Neural cell (in vitro differentiated cells): ENCODE data around the gene ARMC2. TPM values are rescaled to one million over a fixed set of nuclear protein-coding genes. Genes with fewer than 3 reads are reported as not detected.

ENCODE experiments used
- H2AFZ ChIP-seq: fragments of 200-600, 300-800 bp; sonication (generic), shearing (Covaris generic); 2 replicates; pipeline ENCODE4 v1.6.0; 2014; ENCODE audit warnings: low read depth, mild to moderate bottlenecking, antibody characterized with exemption, low read length, moderate library complexity
- H3F3A ChIP-seq: fragments of 200-600 bp; shearing (Covaris generic); 2 replicates; pipeline ENCODE4 v1.6.1; 2016; ENCODE audit warnings: mild to moderate bottlenecking, moderate library complexity, mixed read lengths, antibody characterized with exemption, low read length; ENCODE audit not compliant: insufficient read depth, poor library complexity, severe bottlenecking
- H3K27ac ChIP-seq: fragments of 200-600, 300-800 bp; sonication (generic), shearing (Covaris generic); 2 replicates; pipeline ENCODE4 v1.5.1; 2014; ENCODE audit warnings: mild to moderate bottlenecking, low read length, moderate library complexity
- H3K27me3 ChIP-seq: fragments of 300-800, 200-600 bp; sonication (generic), shearing (Covaris generic); 2 replicates; pipeline ENCODE4 v1.6.0; 2014; ENCODE audit warnings: mild to moderate bottlenecking, low read depth, low read length, moderate library complexity; ENCODE audit not compliant: insufficient read depth
- H3K36me3 ChIP-seq: fragments of 300-800, 200-600 bp; sonication (generic), shearing (Covaris generic); 2 replicates; pipeline ENCODE4 v1.5.1; 2014; ENCODE audit warnings: mild to moderate bottlenecking, antibody characterized with exemption, low read length, moderate library complexity; ENCODE audit not compliant: insufficient read depth
- H3K4me2 ChIP-seq: fragments of 300-800, 200-600 bp; sonication (generic), shearing (Covaris generic); 2 replicates; pipeline ENCODE4 v1.6.0; 2014; ENCODE audit warnings: mild to moderate bottlenecking, low read length
- H3K4me3 ChIP-seq: fragments of 300-800, 200-600 bp; sonication (generic), shearing (Covaris generic); 2 replicates; pipeline ENCODE4 v1.5.1; 2014; ENCODE audit warnings: mild to moderate bottlenecking, low read length, moderate library complexity
- H3K79me2 ChIP-seq: fragments of 200-600 bp; shearing (Covaris generic); replicated peaks from 2 replicates; pipeline ENCODE4 v1.6.0; 2014; ENCODE audit warnings: mild to moderate bottlenecking, low read length, moderate library complexity; ENCODE audit not compliant: insufficient read depth
- H3K9ac ChIP-seq: fragments of 300-800, 200-600 bp; sonication (generic), shearing (Covaris generic); 2 replicates; pipeline ENCODE4 v1.6.1; 2016; ENCODE audit warnings: mild to moderate bottlenecking, low read length, mixed read lengths
- H3K9me2 ChIP-seq: fragments of 200-600 bp; shearing (Covaris generic); 2 replicates; pipeline ENCODE4 v1.6.1; 2016; ENCODE audit warnings: mild to moderate bottlenecking, low read length, mixed read lengths; ENCODE audit not compliant: insufficient read depth
- H3K9me3 ChIP-seq: fragments of 200-600, 300-800 bp; sonication (generic), shearing (Covaris generic); 2 replicates; pipeline ENCODE4 v1.6.1; 2016; ENCODE audit warnings: mild to moderate bottlenecking, mixed run types, low read length, moderate library complexity, mixed read lengths
- H4K20me1 ChIP-seq: fragments of 200-600 bp; shearing (Covaris generic); 2 replicates; pipeline ENCODE4 v1.6.1; 2016; ENCODE audit warnings: mild to moderate bottlenecking, mixed run types; ENCODE audit not compliant: insufficient read depth
- EP300 ChIP-seq: fragments of 450-650 bp; conservative IDR thresholded peaks from 2 replicates; pipeline ENCODE4 v1.6.1; 2014; ENCODE audit warnings: antibody characterized with exemption, mild to moderate bottlenecking, moderate library complexity; ENCODE audit not compliant: poor library complexity, severe bottlenecking
- EZH2 ChIP-seq: fragments of 200-600, 300-800 bp; shearing (Covaris generic), sonication (generic); IDR thresholded peaks from 2 replicates; pipeline ENCODE4 v1.6.1; 2014; ENCODE audit warnings: antibody characterized with exemption, low read length, borderline replicate concordance, mild to moderate bottlenecking; ENCODE audit not compliant: insufficient read depth, poor library complexity, severe bottlenecking
- MXI1 ChIP-seq: fragments of 450-650 bp; conservative IDR thresholded peaks from 2 replicates; pipeline ENCODE4 v1.6.1; 2014; ENCODE audit warnings: antibody characterized with exemption, mild to moderate bottlenecking; ENCODE audit not compliant: poor library complexity, severe bottlenecking
- POLR2AphosphoS5 ChIP-seq: IDR thresholded peaks from 2 replicates; pipeline ENCODE4 v1.6.1; 2012
- RAD21 ChIP-seq: fragments of 450-650 bp; conservative IDR thresholded peaks from 2 replicates; pipeline ENCODE4 v1.6.1; 2014; ENCODE audit warnings: antibody characterized with exemption, mild to moderate bottlenecking, moderate library complexity
- REST ChIP-seq: IDR thresholded peaks from 2 replicates; pipeline ENCODE4 v1.6.1; 2012; ENCODE audit warnings: borderline replicate concordance
- SMC3 ChIP-seq: fragments of 450-650 bp; conservative IDR thresholded peaks from 2 replicates; pipeline ENCODE4 v1.6.1; 2014; ENCODE audit warnings: antibody characterized with exemption, mild to moderate bottlenecking, moderate library complexity; ENCODE audit not compliant: poor library complexity
- TAF1 ChIP-seq: IDR thresholded peaks from 2 replicates; pipeline ENCODE4 v1.6.1; 2012; ENCODE audit warnings: low read depth
- polyA plus RNA-seq: library from polyadenylated mRNA; depleted of rRNA; stranded (reverse); fragments of >200 nt; gene quantifications from 2 replicates; pipeline ENCODE4 v1.2.3, GENCODE V29; 2014
- TF ChIP-seq, protein P1 (sequence below): fragments of 450-650 bp; IDR thresholded peaks from 2 replicates; pipeline ENCODE4 v1.5.1; 2014; ENCODE audit warnings: antibody characterized with exemption, mild to moderate bottlenecking, moderate library complexity; ENCODE audit not compliant: poor library complexity, severe bottlenecking

ARMC2 gene
- polyA plus RNA-seq, 1 donor from 2014 or later = 18.6 TPM

DNA sequence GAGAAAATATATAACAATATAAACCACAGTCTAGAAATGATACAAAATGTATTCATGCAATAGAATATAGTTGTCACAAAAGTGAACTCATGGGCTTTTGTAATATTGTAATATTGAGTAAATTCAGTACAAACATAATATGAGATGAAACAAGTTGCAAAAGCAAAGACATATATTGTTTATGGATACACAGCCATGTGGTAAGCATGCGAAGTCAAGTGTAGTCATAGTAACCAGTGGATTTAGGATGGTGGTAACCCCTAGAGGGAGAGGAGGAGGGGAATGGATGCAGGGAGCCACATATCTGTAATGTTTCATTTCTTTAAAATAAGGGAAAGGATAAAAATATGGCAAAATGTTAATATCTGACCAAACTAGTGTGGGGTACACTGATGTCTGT, 47.3 kb downstream of the ARMC2 start:
- Histone ChIP-seq H2AFZ (no peak overlapping the region), H3K9ac (no peak overlapping the region), H3K27ac (no peak overlapping the region)

DNA sequence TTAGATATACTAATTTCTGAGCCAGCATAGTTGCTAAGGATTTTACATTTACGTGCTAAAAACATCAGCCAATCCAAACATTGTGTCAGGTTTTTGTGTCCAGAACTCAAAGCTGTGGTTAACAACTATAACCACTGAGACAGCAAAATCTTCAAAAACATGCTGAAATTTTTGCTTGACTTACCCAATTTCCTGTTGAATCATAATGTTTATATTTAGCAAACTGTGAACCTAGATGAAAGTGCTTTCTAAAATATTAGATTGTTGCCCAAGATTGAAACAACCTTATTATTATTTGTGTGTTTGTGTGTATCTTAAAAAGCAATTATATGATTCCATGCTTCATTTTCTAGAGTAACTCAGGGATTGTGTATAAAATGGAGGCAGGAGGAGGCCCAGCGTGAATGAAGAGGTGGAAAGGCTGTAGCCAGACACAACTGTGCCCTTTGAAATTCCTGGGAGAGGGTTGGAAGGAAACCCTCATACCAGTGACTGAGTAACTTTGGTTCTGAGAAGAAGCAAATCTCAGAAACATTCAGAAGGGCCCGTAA, 48.0 kb downstream of the ARMC2 start:
- TF ChIP-seq RAD21 (no peak), EZH2 (no peak), POLR2AphosphoS5 (no peak), REST (no peak), TAF1 (no peak), SMC3 (no peak)
- TF ChIP-seq, protein P1, sequence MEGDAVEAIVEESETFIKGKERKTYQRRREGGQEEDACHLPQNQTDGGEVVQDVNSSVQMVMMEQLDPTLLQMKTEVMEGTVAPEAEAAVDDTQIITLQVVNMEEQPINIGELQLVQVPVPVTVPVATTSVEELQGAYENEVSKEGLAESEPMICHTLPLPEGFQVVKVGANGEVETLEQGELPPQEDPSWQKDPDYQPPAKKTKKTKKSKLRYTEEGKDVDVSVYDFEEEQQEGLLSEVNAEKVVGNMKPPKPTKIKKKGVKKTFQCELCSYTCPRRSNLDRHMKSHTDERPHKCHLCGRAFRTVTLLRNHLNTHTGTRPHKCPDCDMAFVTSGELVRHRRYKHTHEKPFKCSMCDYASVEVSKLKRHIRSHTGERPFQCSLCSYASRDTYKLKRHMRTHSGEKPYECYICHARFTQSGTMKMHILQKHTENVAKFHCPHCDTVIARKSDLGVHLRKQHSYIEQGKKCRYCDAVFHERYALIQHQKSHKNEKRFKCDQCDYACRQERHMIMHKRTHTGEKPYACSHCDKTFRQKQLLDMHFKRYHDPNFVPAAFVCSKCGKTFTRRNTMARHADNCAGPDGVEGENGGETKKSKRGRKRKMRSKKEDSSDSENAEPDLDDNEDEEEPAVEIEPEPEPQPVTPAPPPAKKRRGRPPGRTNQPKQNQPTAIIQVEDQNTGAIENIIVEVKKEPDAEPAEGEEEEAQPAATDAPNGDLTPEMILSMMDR = no peak
- Histone ChIP-seq H3K4me3 (no peak overlapping the region), H3K4me2 (no peak overlapping the region), H4K20me1 (no peaks in the 10 kb centered on the region), H3K27me3 (no peaks in the 10 kb centered on the region), H3K36me3 (no peaks in the 10 kb centered on the region), H3K79me2 (no peaks in the 10 kb centered on the region), H3K27ac (no peak overlapping the region), H2AFZ (no peak overlapping the region), H3F3A (no peaks in the 10 kb centered on the region), H3K9me3 (no peaks in the 10 kb centered on the region), H3K9me2 (no peaks in the 10 kb centered on the region), H3K9ac (no peak overlapping the region)

More for the DNA sequence above, 47.3 kb downstream of the ARMC2 start:
- no peaks in the 10 kb centered on the region for H4K20me1 ChIP-seq
- H3K9me2 ChIP-seq = no peaks in the 10 kb centered on the region
- H3K79me2 ChIP-seq = no peaks in the 10 kb centered on the region
- no peaks in the 10 kb centered on the region for H3K9me3 ChIP-seq
- no peak overlapping the region for H3K4me3 ChIP-seq
- H3K27me3 ChIP-seq = no peaks in the 10 kb centered on the region
- no peaks in the 10 kb centered on the region for H3K36me3 ChIP-seq
- TF ChIP-seq TAF1 = no peak
- no peak for TF ChIP-seq RAD21
- TF ChIP-seq SMC3 = no peak
- TF ChIP-seq, protein P1 = no peak
- TF ChIP-seq EZH2 = no peak
- no peak for TF ChIP-seq REST
- TF ChIP-seq POLR2AphosphoS5 = no peak
- no peak for TF ChIP-seq EP300
- TF ChIP-seq MXI1 = no peak
- H3F3A ChIP-seq = no peaks in the 10 kb centered on the region
- H3K4me2 ChIP-seq = no peak overlapping the region
